ENCODE data around the gene EXOC6B.

GRCh38 chr2:72236445-72237067 lies 589.3 kb downstream of the EXOC6B start:
- TF ChIP-seq CTCF (IDR thresholded peaks at IDR 0.05; ENCODE audit: borderline replicate concordance, extremely low read depth, low read length, poor library complexity, severe bottlenecking): no peak
- TF ChIP-seq EZH2 (IDR thresholded peaks at IDR 0.05; ENCODE audit: borderline replicate concordance, low read depth, low read length, severe bottlenecking): no peak
